GM19328 (cell line): ENCODE data around the gene PLAAT1.

Source experiments
- ATAC-seq: cut with Tn5 transposase; IDR thresholded peaks from one replicate; pipeline ENCODE4 v1.9.1; 2021; ENCODE audit warnings: mild to moderate bottlenecking, moderate library complexity; ENCODE audit not compliant: unreplicated experiment

The PLAAT1 gene

DNA sequence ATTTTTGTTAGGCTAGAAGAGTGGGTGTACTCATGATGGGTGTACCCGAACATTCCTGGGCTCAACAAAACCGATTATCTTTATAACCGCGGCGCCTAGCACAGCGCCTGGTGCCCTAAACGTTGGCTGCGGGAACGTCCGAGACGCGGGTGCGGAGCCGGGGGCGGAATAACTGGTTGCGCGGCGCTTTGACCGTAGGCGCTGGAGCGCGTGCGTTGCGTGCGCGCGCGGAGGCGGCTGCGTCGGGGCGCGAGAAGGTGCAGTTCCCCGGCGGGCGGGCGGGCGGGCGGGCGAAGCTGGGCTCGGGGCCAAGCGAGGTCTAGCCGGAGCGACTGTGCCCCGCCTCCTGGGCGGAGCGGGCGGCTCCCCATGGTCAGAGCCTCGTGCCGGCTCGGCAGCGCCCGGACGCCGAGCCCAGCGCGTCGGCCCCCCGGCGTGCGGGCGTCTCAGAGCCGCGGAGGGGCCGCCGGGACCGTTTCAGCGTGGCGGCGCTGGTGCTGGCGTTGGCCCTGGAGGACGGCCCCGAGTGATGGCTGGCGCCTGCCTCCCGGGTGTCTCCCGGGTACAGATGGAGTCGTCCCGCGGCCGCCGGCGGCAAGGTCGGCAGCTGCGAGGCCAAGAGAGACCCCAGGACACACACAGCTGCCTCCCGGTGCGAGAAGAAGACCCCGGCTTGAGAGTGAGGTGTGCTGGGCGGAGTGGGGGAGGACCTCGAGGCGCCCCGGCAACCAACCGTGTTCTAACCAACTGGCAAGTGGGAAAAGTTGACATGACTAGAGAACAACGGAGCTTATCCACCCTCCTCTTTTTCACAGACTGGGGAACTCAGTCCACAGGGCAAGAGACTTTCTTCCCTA is at the start of gene PLAAT1:
Gene PLAAT1, plus strand, starts transcription at position 373 of the 857 bp plus-strand sequence. CDS start 14,429 bp downstream, outside the sequence.
- no peak for ATAC-seq

DNA sequence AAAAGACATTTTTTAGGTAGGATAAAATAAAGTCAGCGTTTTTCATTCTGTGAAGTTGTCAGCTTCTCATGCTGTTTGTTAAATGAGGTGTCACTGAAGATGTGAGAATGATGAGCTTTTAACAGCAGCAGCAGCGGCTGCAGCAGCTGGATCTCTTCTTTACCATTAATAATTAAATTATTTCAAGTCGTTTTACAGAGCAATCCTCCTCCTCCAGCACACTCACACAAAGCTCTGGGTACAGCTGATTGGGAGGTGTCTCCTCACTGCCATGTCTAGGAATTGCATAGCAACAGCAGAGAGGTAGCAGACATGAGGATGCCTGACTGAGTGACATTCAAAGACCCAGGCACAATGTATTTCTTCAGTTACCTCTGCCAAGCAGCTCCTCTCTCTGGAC is 46.7 kb upstream of the PLAAT1 start:
- no peak for ATAC-seq

DNA sequence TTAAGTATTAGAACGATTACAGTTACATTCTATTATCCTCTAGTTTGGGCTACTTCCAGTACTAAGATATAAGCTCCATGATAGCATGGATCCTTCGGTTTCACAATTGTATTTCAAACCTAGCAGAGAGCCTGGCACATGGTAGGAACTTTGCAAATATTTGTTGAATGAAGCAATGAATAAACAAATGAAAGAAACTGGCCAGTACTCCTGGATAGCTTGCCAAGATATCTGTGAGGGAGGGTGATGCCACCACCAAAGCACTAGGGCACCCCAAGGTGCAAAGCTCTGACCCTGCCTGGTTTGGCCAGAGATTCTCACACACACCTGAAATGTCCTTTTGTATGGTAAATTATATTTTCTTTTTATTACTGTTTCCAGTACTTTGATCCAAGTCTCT is 44.3 kb upstream of the PLAAT1 start:
- no peak for ATAC-seq

DNA sequence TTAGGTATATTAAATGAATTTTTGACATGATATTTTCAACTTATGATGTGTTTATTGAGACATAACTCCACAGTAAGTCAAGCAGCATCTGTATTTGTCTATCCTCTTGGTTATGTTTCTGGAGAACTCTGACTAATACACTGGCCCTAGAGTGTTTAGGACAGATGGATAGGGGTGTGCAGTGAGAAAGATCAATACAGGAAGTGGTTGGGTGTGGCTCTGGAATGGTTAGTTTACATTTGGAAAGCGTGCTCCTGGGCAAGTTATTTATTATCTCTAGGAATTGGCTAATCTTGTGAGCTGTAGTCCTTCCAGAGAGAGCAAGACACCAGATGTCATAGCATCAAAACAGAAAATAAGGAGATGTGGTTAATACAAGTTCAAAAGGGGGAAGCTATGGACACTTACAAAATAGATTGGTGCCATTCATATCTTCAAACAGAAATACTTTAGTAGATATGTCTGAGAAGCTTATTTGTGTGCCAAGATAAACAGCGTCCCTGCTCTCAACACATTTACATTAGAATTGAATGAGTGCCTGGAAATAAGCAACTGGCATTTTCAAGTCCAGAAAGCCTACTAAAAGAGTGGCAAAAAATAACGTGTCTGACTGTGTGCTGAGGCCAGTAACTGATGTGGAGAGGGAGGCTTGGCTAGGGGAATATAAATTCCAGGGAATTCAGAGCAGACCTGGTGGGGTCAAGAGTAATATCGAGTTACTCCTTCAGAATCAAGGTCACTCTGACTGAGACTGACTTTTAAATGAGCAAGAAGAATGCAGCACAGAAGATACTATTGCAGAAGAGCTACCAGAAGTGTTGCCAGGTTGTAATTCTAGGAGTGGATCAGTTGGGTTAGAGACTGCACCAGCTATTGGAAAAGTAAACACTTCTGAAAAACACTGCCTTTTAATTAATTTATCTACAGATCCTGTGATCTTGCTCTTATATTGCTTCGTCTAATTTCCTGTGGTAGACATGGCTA is 33.4 kb upstream of the PLAAT1 start:
- no peak for ATAC-seq

DNA sequence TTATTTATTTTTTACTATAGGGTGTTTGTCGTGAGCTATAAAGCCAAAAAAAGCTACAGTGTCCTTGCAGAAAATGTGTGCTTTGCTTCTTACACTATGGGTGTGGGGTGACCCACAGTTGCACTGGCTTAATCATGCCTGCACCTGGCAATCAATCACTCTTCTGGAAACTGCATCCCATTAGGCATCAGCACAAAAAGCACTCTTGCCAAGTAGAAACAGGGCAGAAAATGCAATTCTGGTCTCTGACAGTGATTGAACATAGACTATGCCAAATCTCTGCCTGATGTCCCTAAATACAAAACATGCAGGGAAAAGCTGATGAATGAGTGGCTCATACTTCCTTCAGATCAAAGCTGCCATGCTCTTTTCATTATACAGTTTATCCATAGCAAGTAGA is 30.4 kb upstream of the PLAAT1 start:
- no peak for ATAC-seq

DNA sequence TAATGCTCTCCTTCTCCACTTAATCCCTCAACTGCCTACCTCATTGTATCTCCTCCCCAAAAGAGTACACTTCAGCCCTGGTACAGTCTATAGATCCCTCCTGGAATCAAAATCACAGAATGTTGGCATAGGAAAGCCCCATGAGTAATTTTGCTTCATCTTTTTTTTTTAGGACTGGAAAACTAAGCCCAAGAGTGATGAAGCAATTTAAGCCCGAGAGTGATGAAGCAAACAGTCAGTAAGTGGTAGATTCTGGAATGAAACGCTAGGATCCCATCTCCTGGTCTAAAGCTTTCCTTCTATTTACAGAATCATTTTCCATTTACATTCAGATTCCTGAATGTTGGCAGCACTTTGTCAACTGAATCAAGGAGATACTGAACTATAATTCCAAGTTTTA is 29.8 kb upstream of the PLAAT1 start:
- ATAC-seq, result no peak

DNA sequence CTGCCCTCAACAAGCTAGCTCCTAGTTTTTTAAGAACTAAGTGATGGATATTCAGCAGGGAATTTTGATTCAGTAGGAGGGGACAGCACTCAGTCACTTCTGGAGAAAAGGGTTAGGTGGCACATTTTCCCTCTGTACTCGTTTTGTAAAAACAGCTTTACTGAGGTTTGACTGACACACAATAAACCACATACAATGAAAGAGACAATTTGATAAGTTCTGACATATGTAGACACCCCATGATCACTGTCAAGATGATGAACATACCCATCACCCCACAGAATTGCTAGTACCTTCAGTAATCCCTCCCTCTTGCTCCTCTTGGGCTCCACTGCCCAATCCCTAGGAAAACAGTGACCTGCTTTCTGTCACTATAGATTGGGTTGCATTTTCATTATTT is 29.0 kb upstream of the PLAAT1 start:
- no peak for ATAC-seq

DNA sequence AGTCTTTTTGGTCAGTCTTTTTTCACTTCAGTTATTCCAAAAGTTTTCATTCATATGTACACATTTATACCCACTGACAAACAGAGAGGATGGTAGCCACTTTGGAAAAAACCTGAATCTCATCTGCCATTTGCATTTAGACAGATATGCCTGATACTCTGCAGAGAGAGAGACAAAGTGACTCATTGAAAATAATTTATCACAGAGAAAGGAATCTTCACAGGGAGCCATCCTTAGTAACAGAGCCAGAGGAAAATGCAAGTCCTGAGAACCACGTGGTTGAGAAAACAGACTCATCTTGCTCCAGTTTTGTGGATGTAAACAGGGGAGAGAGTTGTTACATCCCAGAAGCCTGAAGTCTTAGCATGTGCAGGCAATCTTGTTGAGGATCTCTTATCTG is 28.2 kb upstream of the PLAAT1 start:
- no peak for ATAC-seq

DNA sequence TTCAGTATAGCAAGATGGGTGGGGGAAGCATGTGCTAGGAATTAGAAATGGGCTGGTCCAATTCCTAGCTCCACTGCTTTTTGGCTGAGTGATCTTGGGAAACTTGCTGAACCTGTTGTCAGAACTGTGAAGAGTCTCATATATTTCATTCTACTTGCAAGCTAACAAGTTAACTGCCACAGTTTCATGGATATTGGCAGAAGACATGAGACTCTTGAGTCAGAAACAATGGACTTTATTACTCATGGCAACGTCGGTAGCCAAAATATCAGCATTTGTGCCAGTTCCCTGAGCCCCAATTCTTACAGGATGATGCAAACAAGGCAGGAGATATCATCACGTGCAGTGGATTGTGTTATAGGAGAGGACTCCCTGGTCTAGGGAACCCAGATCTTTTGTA is 26.6 kb upstream of the PLAAT1 start:
- no peak for ATAC-seq

DNA sequence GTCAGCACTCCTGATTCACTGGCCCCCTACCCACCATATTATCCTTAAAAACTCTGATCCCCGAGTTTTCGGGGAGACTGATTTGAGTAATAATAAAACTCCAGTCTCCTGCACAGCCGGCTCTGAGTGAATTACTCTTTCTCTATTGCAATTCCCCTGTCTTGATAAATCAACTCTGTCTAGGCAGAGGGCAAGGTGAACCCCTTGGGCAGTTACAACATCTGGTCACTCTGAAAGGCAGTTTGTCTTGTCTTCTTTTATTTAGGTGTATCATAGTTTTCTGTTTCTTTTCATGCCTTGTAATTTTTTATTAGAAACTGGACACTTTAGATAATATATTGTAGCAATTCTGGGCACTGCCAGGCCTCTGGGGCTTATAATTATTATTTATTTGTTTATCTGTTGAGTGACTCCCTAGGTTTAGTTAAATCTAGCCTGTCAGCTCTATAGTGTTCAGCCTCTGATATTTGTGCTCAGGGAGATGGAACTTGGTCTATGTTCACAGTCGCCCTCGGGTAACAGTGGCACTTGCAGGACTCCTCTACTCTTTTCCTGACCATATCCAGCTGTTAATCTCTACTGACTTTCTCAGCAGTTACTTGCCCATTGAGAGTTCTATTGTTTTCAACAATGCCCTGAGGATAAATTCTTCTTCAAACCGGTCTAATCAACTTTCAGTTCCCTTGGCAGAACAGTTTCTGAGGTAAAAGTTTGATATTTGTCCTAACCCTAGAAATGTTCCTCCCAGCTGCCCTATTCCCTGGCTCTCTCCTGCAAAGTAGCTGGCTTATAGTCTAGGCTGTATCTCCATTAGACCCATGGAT is 15.5 kb upstream of the PLAAT1 start:
- no peak for ATAC-seq

DNA sequence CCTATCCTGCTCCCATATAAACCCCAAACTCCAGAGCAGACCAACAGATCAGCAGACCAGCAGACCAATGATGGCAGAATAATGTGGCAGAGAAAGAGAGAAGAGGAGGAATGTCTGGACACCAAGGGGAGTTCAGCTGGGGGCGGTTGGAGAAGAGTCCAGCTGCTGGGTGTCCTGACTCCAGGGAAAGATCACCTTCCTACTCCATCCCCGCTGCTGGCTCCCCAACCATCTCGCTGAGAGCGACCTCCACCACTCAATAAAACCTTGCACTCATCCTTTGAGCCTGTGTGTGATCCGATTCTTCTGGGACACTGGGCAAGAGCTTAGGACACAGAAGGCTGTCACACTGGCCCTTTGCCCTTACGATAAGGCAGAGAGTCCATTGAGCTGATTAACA is 12.8 kb upstream of the PLAAT1 start:
- no peak for ATAC-seq

DNA sequence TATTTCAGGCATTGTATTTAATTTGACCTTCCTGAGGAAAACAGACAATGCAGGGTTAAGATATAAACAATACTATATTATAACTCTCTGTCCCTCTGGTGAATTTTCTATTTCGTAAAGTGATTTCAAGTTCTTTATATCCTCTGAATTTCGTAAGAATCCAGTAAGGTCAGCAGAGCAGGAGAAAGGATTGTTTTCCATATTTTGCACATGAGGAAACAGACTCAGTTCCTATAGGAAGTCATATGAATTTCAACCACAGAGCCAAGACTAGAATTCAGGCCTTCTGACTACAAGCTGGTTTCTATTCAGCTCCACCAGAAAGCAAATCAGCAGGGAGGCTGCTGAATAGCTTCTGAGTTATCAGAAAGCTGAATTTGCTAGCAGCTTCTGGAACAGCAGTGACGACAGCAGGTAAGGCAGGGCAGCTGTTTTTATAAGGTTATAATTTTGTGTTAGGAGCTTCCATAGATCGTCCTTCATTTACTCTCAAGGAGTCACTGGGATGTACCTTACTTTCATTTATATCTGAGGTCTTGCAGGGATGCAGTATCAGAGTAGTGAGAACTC is 11.1 kb upstream of the PLAAT1 start:
- ATAC-seq, result no peak

DNA sequence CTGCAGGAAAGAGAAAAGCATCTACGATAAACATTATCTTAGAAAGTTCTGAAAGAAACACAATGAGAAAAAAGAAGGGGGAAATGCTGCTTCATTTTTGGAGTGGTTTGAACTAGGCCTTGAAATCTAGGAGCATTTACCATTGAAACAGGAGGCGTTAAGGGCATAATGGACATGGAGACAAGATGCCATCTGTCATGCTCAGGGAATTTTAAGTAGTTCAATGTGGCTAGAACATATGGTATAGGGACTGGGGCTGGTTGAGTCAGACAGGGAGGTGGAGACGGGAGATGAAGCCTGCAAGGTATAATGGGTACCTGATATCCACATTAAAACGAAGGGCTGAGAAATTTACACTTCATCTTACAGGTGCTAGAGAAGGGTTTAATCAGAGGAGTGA is 10.4 kb upstream of the PLAAT1 start:
- no peak for ATAC-seq

DNA sequence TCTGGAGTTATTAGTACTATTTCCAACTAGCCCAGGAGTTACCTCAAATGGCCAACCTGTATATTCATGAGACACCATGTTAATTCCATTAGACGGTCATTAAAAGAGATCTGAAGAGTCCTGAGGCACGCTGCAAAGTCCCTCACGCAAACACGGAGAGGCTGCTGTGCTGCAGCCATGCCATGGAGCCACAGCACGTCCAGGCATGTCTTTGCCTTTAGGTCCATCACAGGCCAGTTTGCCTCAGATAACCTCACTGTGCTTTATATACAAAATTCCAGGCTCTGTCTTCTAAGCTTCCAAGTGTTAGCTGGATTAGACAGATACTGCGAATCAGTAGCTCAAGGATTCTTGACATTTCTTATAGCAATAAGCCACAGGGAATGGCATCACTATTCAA is 9.8 kb upstream of the PLAAT1 start:
- ATAC-seq, result no peak

DNA sequence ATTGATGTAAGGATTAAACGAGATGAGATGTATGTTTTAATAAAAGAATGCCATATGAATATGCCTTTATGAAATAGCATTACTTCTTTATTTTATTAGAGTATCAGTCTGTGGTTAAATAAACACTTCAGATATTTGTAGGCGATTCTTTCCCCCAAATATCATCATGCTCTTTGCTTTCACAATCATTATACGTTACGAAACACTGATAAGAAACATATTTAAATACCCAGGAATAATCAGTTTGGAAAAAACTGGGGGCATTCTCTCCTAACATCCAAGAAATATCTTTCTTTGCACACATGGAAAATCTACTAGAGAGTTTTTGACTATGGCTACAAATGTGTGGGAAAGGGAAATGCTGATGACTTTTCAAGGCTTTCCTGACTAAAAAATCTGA is 4.4 kb upstream of the PLAAT1 start:
- ATAC-seq, result no peak

DNA sequence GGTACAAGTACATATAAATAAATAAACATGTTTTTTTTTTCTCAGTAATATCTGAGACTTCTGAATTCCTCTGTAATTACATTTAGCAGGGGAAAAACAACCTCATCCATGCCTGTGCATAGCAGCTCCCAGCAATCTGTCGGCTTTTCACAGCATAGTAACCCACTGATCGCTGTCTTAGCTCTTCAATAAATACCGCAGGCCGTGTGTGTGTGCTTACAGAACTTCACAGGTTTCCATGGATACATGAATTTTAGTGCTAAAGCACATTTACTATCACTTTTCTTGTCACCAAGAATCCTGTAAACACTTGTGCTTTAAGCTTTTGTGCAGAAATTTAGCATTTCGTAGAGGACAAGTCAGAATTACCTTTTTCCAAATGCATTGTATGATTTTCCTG is 4.0 kb upstream of the PLAAT1 start:
- no peak for ATAC-seq

DNA sequence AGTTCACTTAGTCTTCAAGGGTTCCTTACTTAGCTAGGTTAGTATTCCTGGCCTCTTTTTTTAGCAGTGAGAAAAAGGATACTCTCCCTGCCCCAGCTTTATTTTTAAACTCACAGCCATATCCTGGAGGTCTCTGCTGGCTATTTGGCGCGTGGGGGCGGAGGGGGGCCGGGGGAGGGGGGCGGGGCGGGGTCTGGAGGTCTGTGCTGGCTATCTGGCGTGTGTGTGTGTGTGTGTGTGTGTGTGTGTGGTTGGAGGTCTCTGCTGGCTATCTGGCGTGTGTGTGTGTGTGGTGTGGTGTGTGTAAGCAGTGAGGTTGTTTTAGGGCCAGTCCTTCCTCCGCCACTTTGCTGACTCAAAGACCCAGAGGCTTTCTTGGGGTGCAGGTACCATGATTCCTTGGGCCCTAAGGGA is 579 bp upstream of the PLAAT1 start:
- no peak for ATAC-seq

DNA sequence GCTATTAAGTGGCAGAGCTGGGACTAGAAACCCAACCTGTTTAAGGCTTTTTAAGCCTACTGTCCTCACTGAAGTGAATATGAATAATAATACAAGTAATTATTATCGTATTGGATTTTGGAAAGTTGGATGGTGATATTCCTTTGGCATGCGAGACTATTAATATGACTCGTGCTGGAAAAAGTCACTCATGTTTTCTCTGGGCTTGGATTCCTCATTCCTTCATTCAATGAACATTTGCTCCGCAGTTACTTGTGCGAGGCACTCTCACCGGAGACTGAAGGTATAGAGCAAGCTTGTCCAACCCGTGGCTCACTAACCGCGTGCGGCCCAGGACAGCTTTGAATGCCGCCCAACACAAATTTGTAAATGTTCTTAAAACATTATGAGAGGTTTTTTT is 694 bp downstream of the PLAAT1 start:
- ATAC-seq, result no peak

DNA sequence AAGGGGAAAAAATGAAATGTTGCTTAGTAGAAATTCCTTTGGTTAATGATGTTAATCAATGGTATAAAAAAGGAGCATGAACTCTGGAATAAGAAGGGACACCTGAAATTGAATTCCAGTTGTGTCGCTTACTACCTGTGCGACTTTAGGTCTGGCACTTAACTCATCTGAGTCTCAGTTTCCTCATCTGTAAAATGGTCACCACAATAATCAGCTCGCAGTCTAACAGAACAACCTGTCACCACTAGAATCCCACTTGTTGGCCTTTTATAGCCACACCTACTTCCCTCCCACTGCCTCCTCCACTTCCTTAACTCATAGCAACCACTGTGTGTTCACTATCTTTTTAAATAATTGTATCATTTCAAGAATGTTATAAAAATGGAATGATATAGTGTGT is 2.5 kb downstream of the PLAAT1 start:
- ATAC-seq, result no peak

DNA sequence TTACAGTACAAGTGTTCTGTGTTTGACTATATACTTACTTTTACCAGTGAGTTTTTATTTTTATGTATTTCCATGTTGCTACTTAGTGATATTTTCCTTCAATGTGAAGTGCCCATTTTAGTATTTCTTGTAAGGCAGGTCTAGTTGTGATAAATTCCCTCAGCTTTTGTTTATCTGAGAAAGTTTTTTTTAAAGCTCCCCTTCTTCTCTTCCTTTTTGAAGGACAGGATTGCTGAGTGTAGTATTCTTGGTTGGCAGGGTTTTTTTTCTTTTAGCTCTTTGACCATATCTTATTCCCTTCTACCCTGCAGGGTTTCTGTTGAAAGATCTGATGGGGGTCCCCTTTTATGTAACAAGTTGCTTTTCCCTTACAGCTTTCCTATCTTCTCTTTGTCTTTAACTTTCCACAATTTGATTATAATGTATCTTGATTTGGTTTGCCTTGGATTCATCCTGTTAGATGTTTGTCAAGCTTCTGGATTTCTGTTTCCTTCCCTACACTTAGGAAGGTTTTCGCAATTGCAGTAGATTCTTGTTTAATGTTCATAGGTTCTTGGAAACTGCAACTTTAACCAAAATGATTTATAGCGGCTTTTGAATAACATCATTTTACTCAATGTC is 7.9 kb downstream of the PLAAT1 start:
- no peak for ATAC-seq
